ENCODE results near the gene GALNT4. TPM values are rescaled to one million over a fixed set of nuclear protein-coding genes. Genes with fewer than 3 reads are reported as not detected.

Gene GALNT4
- total and polyA plus RNA-seq, 9 of the 15 experiments (the other 6 are each of a cell fraction or from before 2014, with no cell fraction given), result 1.2 to 4.6 (median 3.4) TPM

DNA sequence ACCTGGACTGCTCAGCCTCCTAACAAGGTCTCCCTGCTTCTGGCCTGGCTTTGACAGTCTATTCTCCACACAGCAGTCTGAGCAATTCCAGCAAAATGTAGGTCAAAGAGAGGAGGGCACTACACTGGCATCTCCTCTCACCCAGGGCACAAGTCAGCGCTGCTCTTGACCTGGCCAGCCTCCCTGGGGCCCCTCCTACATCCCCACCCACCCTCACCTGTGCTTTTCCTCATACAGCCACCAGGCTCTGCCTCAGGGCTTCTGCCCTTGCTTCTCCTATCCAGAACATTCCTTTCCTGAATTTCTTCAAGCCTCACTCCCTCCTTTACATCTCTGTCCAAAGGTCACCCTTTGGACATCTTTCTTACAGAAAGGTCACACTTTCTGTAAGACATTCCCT lies 33.7 kb downstream of the GALNT4 start (continued):
- TF ChIP-seq IFI16 (CRISPR knock-in tag; IDR thresholded peaks at IDR 0.05) (no peak), ZKSCAN8 (CRISPR knock-in tag; IDR thresholded peaks at IDR 0.05) (no peak), TEAD1 (CRISPR knock-in tag; IDR thresholded peaks at IDR 0.05) (no peak), SNRNP70 (optimal IDR thresholded peaks at IDR 0.05; ENCODE audit: low read depth, low read length) (no peak), STAT5B (CRISPR knock-in tag; IDR thresholded peaks at IDR 0.05) (no peak), GATAD2A (IDR thresholded peaks at IDR 0.05) (no peak), MYNN (IDR thresholded peaks at IDR 0.05) (no peak), MYNN (CRISPR knock-in tag; IDR thresholded peaks at IDR 0.05) (no peak), EHMT2 (IDR thresholded peaks at IDR 0.05) (no peak)

GRCh38 chr12:89486264-89486663 lies 38.3 kb downstream of the GALNT4 start:
- 52% methylated on average over 2 of the region's 2 CpGs for WGBS (ENCODE audit: insufficient coverage, low coverage, missing lambda C conversion rate)
- intact Hi-C loops (cut with micrococcal nuclease), result no loop called here
- H2AFZ ChIP-seq (ENCODE audit: low read depth, low read length), result no peak overlapping the region
- no peak for TF ChIP-seq NFYB (IDR thresholded peaks at IDR 0.05; ENCODE audit: extremely low read depth, insufficient read length)
- no peak for TF ChIP-seq PHTF2 (CRISPR knock-in tag; IDR thresholded peaks at IDR 0.05)
- no peak for TF ChIP-seq ZNF740 (CRISPR knock-in tag; IDR thresholded peaks at IDR 0.05)
- TF ChIP-seq ZNF740 (tag; IDR thresholded peaks at IDR 0.05), result no peak
- no peak for TF ChIP-seq ZBTB1 (CRISPR knock-in tag; IDR thresholded peaks at IDR 0.05; ENCODE audit: borderline replicate concordance, low read depth)
- TF ChIP-seq ZMIZ1 (IDR thresholded peaks at IDR 0.05; ENCODE audit: low read depth in 2 of 2, low read length in 2 of 2), result no peak
- no peak for TF ChIP-seq CREB5 (CRISPR knock-in tag; IDR thresholded peaks at IDR 0.05)
- TF ChIP-seq CSDE1 (IDR thresholded peaks at IDR 0.05), result no peak
- TF ChIP-seq ZNF785 (CRISPR knock-in tag; IDR thresholded peaks at IDR 0.05), result no peak
- no peak for TF ChIP-seq E2F3 (CRISPR knock-in tag; IDR thresholded peaks at IDR 0.05)
- TF ChIP-seq SMAD3 (CRISPR knock-in tag; conservative IDR thresholded peaks at IDR 0.05), result no peak

More at GRCh38 chr12:89486264-89486663, 38.3 kb downstream of the GALNT4 start:
- Histone ChIP-seq H3K9me1 (ENCODE audit: control insufficient read depth, insufficient read depth, low read length) (no peaks in the 10 kb centered on the region), H3K4me3 (no peak overlapping the region), H3K36me3 (ENCODE audit: control insufficient read depth, insufficient read depth, low read length) (no peaks in the 10 kb centered on the region), H3K4me1 (replicated peaks in 1 of 2; ENCODE audit: control insufficient read depth in 2 of 2, insufficient read depth in 2 of 2, low read length in 2 of 2) (no peaks in the 10 kb centered on the region), H3K27ac (ENCODE audit: extremely low read depth, low read depth, low read length) (no peak overlapping the region), H3K4me2 (ENCODE audit: insufficient read depth, low read length) (no peak overlapping the region), H3K27me3 (ENCODE audit: control insufficient read depth in 2 of 2, insufficient read depth in 2 of 2, low read length in 2 of 2) (no peaks in the 10 kb centered on the region), H3K79me2 (ENCODE audit: control insufficient read depth, insufficient read depth, low read length) (no peaks in the 10 kb centered on the region), H3K9ac (ENCODE audit: insufficient read depth in 1 of 2, low read depth in 2 of 2, low read length in 2 of 2) (no peak overlapping the region), H3K9me3 (replicated peaks; ENCODE audit: control insufficient read depth, insufficient read depth, low read depth, low read length) (no peaks in the 10 kb centered on the region), H4K20me1 (replicated peaks; ENCODE audit: control insufficient read depth, insufficient read depth, low read length) (no peaks in the 10 kb centered on the region)
- in situ Hi-C loops (cut with MboI), result no loop called here
- BruUV-seq (replicated peaks), result no TSS peak
- FAIRE-seq (no peak), ATAC-seq (no peak), DNase-seq (ENCODE audit: extremely low read depth in 1 of 4, low spot score in 3 of 4) (no peak)
- ChIA-PET CTCF (ENCODE audit: low intra/inter-chr PET ratio) (no interaction called here), POLR2A (no interaction called here)
